Psoas muscle (tissue), 8 donors: Measurements from ENCODE around the gene HIBADH. TPM values are rescaled to one million over a fixed set of nuclear protein-coding genes. Genes with fewer than 3 reads are reported as not detected.

Source experiments
- ATAC-seq, 4 donors: fragments of 200-7000 bp; cut with Tn5 transposase; one replicate each; pipeline ENCODE4 v1.9.1; 2020; ENCODE audit warnings: moderate library complexity in 3 of 4, mild to moderate bottlenecking in 2 of 4
- DNase-seq, 2 donors: peaks; one replicate each; pipeline ENCODE4 v3.0.0-alpha.2; 2020
- H3K27ac ChIP-seq: fragments of 200-600 bp; one replicate; pipeline ENCODE4 v1.8.0; 2022
- H3K27me3 ChIP-seq, 3 donors: fragments of 200-600 bp in 1 of 3; one replicate each; pipeline versions ENCODE4 v1.6.1 to v1.8.0; 2013 to 2022; ENCODE audit warnings: low read length in 2 of 3, mild to moderate bottlenecking in 2 of 3, moderate library complexity in 1 of 3; ENCODE audit not compliant: insufficient read depth in 3 of 3
- H3K36me3 ChIP-seq, 2 donors: fragments of 200-600 bp in 1 of 2; one replicate each; pipeline versions ENCODE4 v1.6.1 to v1.8.0; 2013 to 2022; ENCODE audit warnings: low read depth in 1 of 2, mild to moderate bottlenecking in 1 of 2, moderate library complexity in 1 of 2; ENCODE audit not compliant: insufficient read depth in 1 of 2
- H3K4me1 ChIP-seq: fragments of 200-600 bp; one replicate; pipeline ENCODE4 v1.8.0; 2022
- H3K4me3 ChIP-seq: fragments of 200-600 bp; one replicate; pipeline ENCODE4 v1.8.0; 2022; ENCODE audit warnings: mild to moderate bottlenecking
- H3K9me3 ChIP-seq: fragments of 200-600 bp; one replicate; pipeline ENCODE4 v1.8.0; 2022
- CTCF ChIP-seq: fragments of 200-600 bp; IDR thresholded peaks from one replicate; pipeline ENCODE4 v1.8.0; 2022; ENCODE audit warnings: antibody characterized with exemption
- WGBS, 3 donors: extraction: QIAGEN DNeasy Blood & Tissue Kit; methylation state at CpG; one replicate each; pipeline versions ENCODE4 v1.1.6 to v1.1.7; 2013; 5-methylcytosine and 5-hydroxymethylcytosine counted together
- intact Hi-C, 2 donors: fragments of 100-400 bp; cut with DNase I; formaldehyde crosslinking; loops; one replicate each; pipeline versions ENCODE4 v1.11.0 to v1.14.2; 2022
- polyA plus RNA-seq, 3 donors: library from polyadenylated mRNA; stranded (reverse); fragments of 200-250 nt; gene quantifications; one replicate each; pipeline ENCODE4 v1.2.3, GENCODE V29; 2013
- total RNA-seq, 4 donors: library from RNA; stranded (reverse); fragmentation: NEBNext Ultra II Directional in 2 of 4; extraction: Animal tissue kit (Norgen Biotek cat#: 25700) in 2 of 4; gene quantifications; one replicate each; pipeline versions ENCODE4 v1.2.1 to v1.2.4, GENCODE V29; 2021 to 2023
- donor health status: healthy with polysubstance abuse.
- donor health status: DM: no; HTN: no; CAD: no; lungs with moderate emphysema.
- donor health status: Bipolar disorder and iron deficiency.
- donor health status: healthy.
- donor health status: DM: yes; HTN: yes; CAD: no.
- donor health status: DM: no; HTN: no; CAD: no.
- donor health status: DM: no; HTN: no; CAD: no.
- donor health status: DM: yes; HTN: yes; CAD: no.

The HIBADH gene
- total and polyA plus RNA-seq, 7 donors = 25.2 to 67.7 (median 44.5) TPM

- H3K27me3 ChIP-seq = no peaks in the 10 kb centered on the region
- H3K4me1 ChIP-seq = no peaks in the 10 kb centered on the region
- intact Hi-C loops = no loop called here
- no peak for TF ChIP-seq CTCF
- H3K27ac ChIP-seq = no peak overlapping the region
- H3K4me3 ChIP-seq = no peak overlapping the region
- DNase-seq (no peak), ATAC-seq (no peak)
- no peaks in the 10 kb centered on the region for H3K9me3 ChIP-seq
- 95 to 99% (median 97%) methylated on average over 1 of the region's 1 CpG for WGBS, 3 donors
- H3K36me3 ChIP-seq = no peaks in the 10 kb centered on the region
Observed at GRCh38 chr7:27600247-27600646, 62.4 kb downstream of the HIBADH start.

- Histone ChIP-seq H3K27ac (no peak overlapping the region), H3K4me1 (no peaks in the 10 kb centered on the region), H3K27me3 (no peaks in the 10 kb centered on the region), H3K36me3 (no peaks in the 10 kb centered on the region), H3K9me3 (no peaks in the 10 kb centered on the region), H3K4me3 (no peak overlapping the region)
- TF ChIP-seq CTCF = no peak
- WGBS, 3 donors = 95 to 96% (median 96%) methylated on average over 5 of the region's 5 CpGs
- DNase-seq = no peak
- ATAC-seq = no peak
- intact Hi-C loops = no loop called here
Observed at GRCh38 chr7:27595009-27595408, 67.7 kb downstream of the HIBADH start.

GRCh38 chr7:27593226-27593625, 69.5 kb downstream of the HIBADH start:
- no peaks in the 10 kb centered on the region for H3K36me3 ChIP-seq
- no peaks in the 10 kb centered on the region for H3K4me1 ChIP-seq
- intact Hi-C loops = no loop called here
- no peak overlapping the region for H3K4me3 ChIP-seq
- H3K27me3 ChIP-seq = no peaks in the 10 kb centered on the region
- ATAC-seq (no peak), DNase-seq (no peak)
- H3K9me3 ChIP-seq = no peaks in the 10 kb centered on the region
- H3K27ac ChIP-seq = no peak overlapping the region
- no peak for TF ChIP-seq CTCF
- 95 to 99% (median 95%) methylated on average over 2 of the region's 2 CpGs for WGBS, 3 donors

GRCh38 chr7:27590416-27590815, 72.3 kb downstream of the HIBADH start:
- H3K4me1 ChIP-seq = no peaks in the 10 kb centered on the region
- no peak overlapping the region for H3K4me3 ChIP-seq
- no peaks in the 10 kb centered on the region for H3K36me3 ChIP-seq
- no peak for TF ChIP-seq CTCF
- H3K27ac ChIP-seq = no peak overlapping the region
- DNase-seq (no peak), ATAC-seq (no peak)
- 0 to 71% (median 0%) methylated on average over 1 of the region's 1 CpG for WGBS, 3 donors
- H3K27me3 ChIP-seq = no peaks in the 10 kb centered on the region
- no peaks in the 10 kb centered on the region for H3K9me3 ChIP-seq
- intact Hi-C loops = no loop called here

GRCh38 chr7:27587429-27587828, 75.3 kb downstream of the HIBADH start:
- DNase-seq = no peak

More at GRCh38 chr7:27587429-27587828, 75.3 kb downstream of the HIBADH start:
- no peaks in the 10 kb centered on the region for H3K4me1 ChIP-seq
- H3K27me3 ChIP-seq = no peaks in the 10 kb centered on the region
- H3K9me3 ChIP-seq = no peaks in the 10 kb centered on the region
- intact Hi-C loops = loop anchor here in 1 of 2 donors (10.0 kb wide), 1 partner anchor 437 kb away; no protein-coding TSS in a partner anchor
- H3K27ac ChIP-seq = no peak overlapping the region
- ATAC-seq = peak in 2 of 4 donors; percentile 31 to 44
- TF ChIP-seq CTCF = no peak
- H3K36me3 ChIP-seq = no peaks in the 10 kb centered on the region
- WGBS, 3 donors = 91 to 94% (median 91%) methylated on average over 3 of the region's 3 CpGs
- H3K4me3 ChIP-seq = no peak overlapping the region
